ENCODE results near the gene CYP2F1. TPM values are rescaled to one million over a fixed set of nuclear protein-coding genes. Genes with fewer than 3 reads are reported as not detected.

Gene CYP2F1
- total and polyA plus RNA-seq, 10 of the 15 experiments (the other 5 are each of a cell fraction or from before 2014, with no cell fraction given) = not detected

- CTCF ChIA-PET = no interaction called here
- Histone ChIP-seq H3K4me2 (ENCODE audit: control insufficient read depth, insufficient read depth) (no peak overlapping the region), H3K9me3 (replicated peaks; ENCODE audit: control insufficient read depth, insufficient read depth, low read length) (no peaks in the 10 kb centered on the region), H4K20me1 (ENCODE audit: control insufficient read depth, insufficient read depth) (no peaks in the 10 kb centered on the region), H3K27me3 (replicated peaks in 1 of 2; ENCODE audit: control insufficient read depth in 2 of 2, insufficient read depth in 2 of 2, low read length in 1 of 2) (no peaks in the 10 kb centered on the region), H3K27ac (ENCODE audit: control insufficient read depth, insufficient read depth) (no peak overlapping the region), H3K4me1 (ENCODE audit: control insufficient read depth, insufficient read depth, low read length) (no peaks in the 10 kb centered on the region), H3K79me2 (ENCODE audit: control insufficient read depth, insufficient read depth, low read length) (no peaks in the 10 kb centered on the region), H3K36me3 (ENCODE audit: control insufficient read depth in 2 of 2, insufficient read depth in 2 of 2, low read length in 1 of 2) (no peaks in the 10 kb centered on the region), H2AFZ (ENCODE audit: control insufficient read depth, low read depth, low read length) (no peak overlapping the region), H3K9ac (ENCODE audit: control insufficient read depth, insufficient read depth, low read length) (no peak overlapping the region), H3K4me3 (no peak overlapping the region)
- RAD21 ChIA-PET (ENCODE audit: unreplicated experiment) = no interaction called here
- in situ Hi-C loops (cut with MboI) = no loop called here
- DNase-seq (ENCODE audit: low read depth, low spot score) (no peak), FAIRE-seq (no peak), ATAC-seq (no peak)
- WGBS (ENCODE audit: insufficient coverage, insufficient replicate concordance, low lambda C conversion rate, missing lambda C conversion rate) = 63% methylated on average over 14 of the region's 14 CpGs
- BruUV-seq (replicated peaks) = no TSS peak
- SMC1A ChIA-PET (ENCODE audit: uncharacterized antibody, unreplicated experiment) = no interaction called here
- POLR2A ChIA-PET = no interaction called here
- TF ChIP-seq RFX5 (IDR thresholded peaks at IDR 0.05; ENCODE audit: low read depth, low read length) (no peak), WRNIP1 (IDR thresholded peaks at IDR 0.05; ENCODE audit: borderline replicate concordance, low read depth, low read length) (no peak), ATF3 (IDR thresholded peaks at IDR 0.05; ENCODE audit: borderline replicate concordance, extremely low read depth, low read depth, low read length) (no peak), PAX5 (IDR thresholded peaks at IDR 0.05; ENCODE audit: borderline replicate concordance, low read depth, low read length) (no peak), CHD1 (IDR thresholded peaks at IDR 0.05; ENCODE audit: low read depth, low read length) (no peak), YBX1 (IDR thresholded peaks at IDR 0.05) (no peak), ESRRA (IDR thresholded peaks at IDR 0.05; ENCODE audit: low read length) (no peak), CUX1 (IDR thresholded peaks at IDR 0.05; ENCODE audit: insufficient replicate concordance, low read depth, low read length) (no peak), SP1 (IDR thresholded peaks at IDR 0.05; ENCODE audit: low read depth, low read length) (no peak), POLR2AphosphoS5 (IDR thresholded peaks at IDR 0.05; ENCODE audit: low read length) (no peak)
- TF ChIP-seq, protein P1, sequence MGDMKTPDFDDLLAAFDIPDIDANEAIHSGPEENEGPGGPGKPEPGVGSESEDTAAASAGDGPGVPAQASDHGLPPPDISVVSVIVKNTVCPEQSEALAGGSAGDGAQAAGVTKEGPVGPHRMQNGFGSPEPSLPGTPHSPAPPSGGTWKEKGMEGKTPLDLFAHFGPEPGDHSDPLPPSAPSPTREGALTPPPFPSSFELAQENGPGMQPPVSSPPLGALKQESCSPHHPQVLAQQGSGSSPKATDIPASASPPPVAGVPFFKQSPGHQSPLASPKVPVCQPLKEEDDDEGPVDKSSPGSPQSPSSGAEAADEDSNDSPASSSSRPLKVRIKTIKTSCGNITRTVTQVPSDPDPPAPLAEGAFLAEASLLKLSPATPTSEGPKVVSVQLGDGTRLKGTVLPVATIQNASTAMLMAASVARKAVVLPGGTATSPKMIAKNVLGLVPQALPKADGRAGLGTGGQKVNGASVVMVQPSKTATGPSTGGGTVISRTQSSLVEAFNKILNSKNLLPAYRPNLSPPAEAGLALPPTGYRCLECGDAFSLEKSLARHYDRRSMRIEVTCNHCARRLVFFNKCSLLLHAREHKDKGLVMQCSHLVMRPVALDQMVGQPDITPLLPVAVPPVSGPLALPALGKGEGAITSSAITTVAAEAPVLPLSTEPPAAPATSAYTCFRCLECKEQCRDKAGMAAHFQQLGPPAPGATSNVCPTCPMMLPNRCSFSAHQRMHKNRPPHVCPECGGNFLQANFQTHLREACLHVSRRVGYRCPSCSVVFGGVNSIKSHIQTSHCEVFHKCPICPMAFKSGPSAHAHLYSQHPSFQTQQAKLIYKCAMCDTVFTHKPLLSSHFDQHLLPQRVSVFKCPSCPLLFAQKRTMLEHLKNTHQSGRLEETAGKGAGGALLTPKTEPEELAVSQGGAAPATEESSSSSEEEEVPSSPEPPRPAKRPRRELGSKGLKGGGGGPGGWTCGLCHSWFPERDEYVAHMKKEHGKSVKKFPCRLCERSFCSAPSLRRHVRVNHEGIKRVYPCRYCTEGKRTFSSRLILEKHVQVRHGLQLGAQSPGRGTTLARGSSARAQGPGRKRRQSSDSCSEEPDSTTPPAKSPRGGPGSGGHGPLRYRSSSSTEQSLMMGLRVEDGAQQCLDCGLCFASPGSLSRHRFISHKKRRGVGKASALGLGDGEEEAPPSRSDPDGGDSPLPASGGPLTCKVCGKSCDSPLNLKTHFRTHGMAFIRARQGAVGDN (IDR thresholded peaks at IDR 0.05) = no peak
- intact Hi-C loops (cut with micrococcal nuclease; ENCODE audit: unreplicated experiment) = no loop called here
Observed at GRCh38 chr19:41166944-41167804, 52.9 kb downstream of the CYP2F1 start.
